Ovary (tissue), 3 donors: ENCODE results near the gene S100PBP.

ENCODE experiments used
- EP300 ChIP-seq: sonication (generic); formaldehyde crosslinking; IDR thresholded peaks from one replicate; pipeline ENCODE4 v1.6.1; 2017; ENCODE audit warnings: antibody characterized with exemption
- POLR2A ChIP-seq: fragments of 450-650 bp; IDR thresholded peaks from one replicate; pipeline ENCODE4 v1.6.1; 2017; ENCODE audit warnings: antibody characterized with exemption, mild to moderate bottlenecking, moderate library complexity
- TF ChIP-seq, protein P1 (sequence below), 3 donors: fragments of 450-650 bp in 2 of 3; fragments of 200-600 bp in 1 of 3; IDR thresholded peaks; one replicate each; pipeline versions ENCODE4 v1.5.1 to v1.8.0; 2016 to 2022; ENCODE audit warnings: antibody characterized with exemption in 3 of 3, mild to moderate bottlenecking in 1 of 3
- donor health status: DM: no; HTN: no; CAD: no.

DNA sequence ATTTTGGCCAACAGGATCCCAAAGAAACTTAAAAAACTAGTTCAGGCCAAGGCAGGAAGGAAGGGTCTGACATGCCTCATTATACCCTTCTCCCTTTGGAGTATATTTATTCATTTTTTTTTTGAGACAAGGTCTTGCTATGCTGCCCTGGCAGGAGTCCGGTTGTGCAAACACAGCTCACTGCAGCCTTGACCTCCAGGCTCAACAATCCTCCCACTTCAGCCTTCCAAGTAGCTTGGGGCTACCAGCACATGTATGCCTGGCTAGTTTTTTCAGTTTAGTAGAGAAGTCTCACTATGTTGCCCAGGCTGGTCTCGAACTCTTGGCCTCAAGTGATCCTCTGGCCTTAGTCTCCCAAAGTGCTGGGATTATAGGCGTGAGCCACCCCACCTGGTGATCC, 5.5 kb upstream of the S100PBP start:
- TF ChIP-seq, protein P1, sequence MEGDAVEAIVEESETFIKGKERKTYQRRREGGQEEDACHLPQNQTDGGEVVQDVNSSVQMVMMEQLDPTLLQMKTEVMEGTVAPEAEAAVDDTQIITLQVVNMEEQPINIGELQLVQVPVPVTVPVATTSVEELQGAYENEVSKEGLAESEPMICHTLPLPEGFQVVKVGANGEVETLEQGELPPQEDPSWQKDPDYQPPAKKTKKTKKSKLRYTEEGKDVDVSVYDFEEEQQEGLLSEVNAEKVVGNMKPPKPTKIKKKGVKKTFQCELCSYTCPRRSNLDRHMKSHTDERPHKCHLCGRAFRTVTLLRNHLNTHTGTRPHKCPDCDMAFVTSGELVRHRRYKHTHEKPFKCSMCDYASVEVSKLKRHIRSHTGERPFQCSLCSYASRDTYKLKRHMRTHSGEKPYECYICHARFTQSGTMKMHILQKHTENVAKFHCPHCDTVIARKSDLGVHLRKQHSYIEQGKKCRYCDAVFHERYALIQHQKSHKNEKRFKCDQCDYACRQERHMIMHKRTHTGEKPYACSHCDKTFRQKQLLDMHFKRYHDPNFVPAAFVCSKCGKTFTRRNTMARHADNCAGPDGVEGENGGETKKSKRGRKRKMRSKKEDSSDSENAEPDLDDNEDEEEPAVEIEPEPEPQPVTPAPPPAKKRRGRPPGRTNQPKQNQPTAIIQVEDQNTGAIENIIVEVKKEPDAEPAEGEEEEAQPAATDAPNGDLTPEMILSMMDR (IDR thresholded peaks at IDR 0.05): no peak
- TF ChIP-seq POLR2A (no peak), EP300 (no peak)
